ENCODE measurements around the gene CNOT3. TPM values are rescaled to one million over a fixed set of nuclear protein-coding genes. Genes with fewer than 3 reads are reported as not detected.
A peak's percentile ranks its signal among the peaks of the same experiment; 100 is the strongest.

CNOT3 gene
- total and polyA plus RNA-seq, 2 experiments from 2014 or later: 39.7 to 47.0 TPM

DNA sequence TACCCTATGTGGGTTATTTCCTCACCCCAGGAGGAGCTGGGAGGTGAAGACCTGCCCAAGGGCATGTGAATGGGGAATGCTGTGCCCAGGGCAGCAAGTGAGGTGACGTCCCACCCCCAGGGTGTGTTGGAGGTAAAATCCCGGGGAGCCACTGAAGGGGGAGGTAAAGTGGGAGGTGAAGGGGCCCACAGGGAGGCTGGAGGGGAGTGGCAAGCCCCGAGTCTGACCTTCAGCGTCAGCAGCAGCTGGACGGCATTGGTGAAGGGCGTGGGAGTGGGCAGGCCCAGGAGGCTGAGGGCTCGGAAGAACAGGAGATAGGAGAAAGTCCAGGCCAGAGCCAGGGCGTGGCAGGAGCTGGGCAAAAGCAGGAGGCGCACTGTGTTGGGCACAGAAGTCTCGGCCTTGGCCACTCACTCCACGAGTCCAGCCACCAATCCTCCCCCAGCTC, 49.4 kb downstream of the CNOT3 start:
- peaks cover 36% of the 10 kb centered on the region for H3K36me3 Mint-ChIP-seq (ENCODE audit: low read depth)
- peaks cover 6% of the 10 kb centered on the region; the same call in 1 of the 2 replicates for H3F3A ChIP-seq (replicated peaks; ENCODE audit: low read depth)
- H3K4me3 ChIP-seq: no peak overlapping the region
- H3K4me3 Mint-ChIP-seq: peak overlapping the region; percentile 88
- peaks cover 27% of the 10 kb centered on the region for H3K79me2 ChIP-seq (replicated peaks; ENCODE audit: insufficient read depth)
- no peaks in the 10 kb centered on the region; the same call in 2 of the 3 replicates for H3K9me3 Mint-ChIP-seq
- DNase-seq (ENCODE audit: low spot score): no peak
- H3K27me3 Mint-ChIP-seq (ENCODE audit: insufficient read depth, low read depth, poor library complexity): peaks cover 17% of the 10 kb centered on the region
- no peaks in the 10 kb centered on the region for H3K9me2 ChIP-seq (ENCODE audit: insufficient read depth)
- H3K36me3 ChIP-seq (ENCODE audit: insufficient read depth): no peaks in the 10 kb centered on the region; the same call in 1 of the 2 replicates
- no peak for TF ChIP-seq ZNF331 (CRISPR knock-in tag; IDR thresholded peaks at IDR 0.05; ENCODE audit: low read depth)
- no peak for TF ChIP-seq JUNB (IDR thresholded peaks at IDR 0.05; ENCODE audit: unreplicated experiment)
- TF ChIP-seq, protein P1, sequence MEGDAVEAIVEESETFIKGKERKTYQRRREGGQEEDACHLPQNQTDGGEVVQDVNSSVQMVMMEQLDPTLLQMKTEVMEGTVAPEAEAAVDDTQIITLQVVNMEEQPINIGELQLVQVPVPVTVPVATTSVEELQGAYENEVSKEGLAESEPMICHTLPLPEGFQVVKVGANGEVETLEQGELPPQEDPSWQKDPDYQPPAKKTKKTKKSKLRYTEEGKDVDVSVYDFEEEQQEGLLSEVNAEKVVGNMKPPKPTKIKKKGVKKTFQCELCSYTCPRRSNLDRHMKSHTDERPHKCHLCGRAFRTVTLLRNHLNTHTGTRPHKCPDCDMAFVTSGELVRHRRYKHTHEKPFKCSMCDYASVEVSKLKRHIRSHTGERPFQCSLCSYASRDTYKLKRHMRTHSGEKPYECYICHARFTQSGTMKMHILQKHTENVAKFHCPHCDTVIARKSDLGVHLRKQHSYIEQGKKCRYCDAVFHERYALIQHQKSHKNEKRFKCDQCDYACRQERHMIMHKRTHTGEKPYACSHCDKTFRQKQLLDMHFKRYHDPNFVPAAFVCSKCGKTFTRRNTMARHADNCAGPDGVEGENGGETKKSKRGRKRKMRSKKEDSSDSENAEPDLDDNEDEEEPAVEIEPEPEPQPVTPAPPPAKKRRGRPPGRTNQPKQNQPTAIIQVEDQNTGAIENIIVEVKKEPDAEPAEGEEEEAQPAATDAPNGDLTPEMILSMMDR (conservative IDR thresholded peaks at IDR 0.05; ENCODE audit: low read depth in 2 of 2): no peak
- TF ChIP-seq STAT1 (IDR thresholded peaks at IDR 0.05; ENCODE audit: unreplicated experiment): no peak
- TF ChIP-seq, protein P2, sequence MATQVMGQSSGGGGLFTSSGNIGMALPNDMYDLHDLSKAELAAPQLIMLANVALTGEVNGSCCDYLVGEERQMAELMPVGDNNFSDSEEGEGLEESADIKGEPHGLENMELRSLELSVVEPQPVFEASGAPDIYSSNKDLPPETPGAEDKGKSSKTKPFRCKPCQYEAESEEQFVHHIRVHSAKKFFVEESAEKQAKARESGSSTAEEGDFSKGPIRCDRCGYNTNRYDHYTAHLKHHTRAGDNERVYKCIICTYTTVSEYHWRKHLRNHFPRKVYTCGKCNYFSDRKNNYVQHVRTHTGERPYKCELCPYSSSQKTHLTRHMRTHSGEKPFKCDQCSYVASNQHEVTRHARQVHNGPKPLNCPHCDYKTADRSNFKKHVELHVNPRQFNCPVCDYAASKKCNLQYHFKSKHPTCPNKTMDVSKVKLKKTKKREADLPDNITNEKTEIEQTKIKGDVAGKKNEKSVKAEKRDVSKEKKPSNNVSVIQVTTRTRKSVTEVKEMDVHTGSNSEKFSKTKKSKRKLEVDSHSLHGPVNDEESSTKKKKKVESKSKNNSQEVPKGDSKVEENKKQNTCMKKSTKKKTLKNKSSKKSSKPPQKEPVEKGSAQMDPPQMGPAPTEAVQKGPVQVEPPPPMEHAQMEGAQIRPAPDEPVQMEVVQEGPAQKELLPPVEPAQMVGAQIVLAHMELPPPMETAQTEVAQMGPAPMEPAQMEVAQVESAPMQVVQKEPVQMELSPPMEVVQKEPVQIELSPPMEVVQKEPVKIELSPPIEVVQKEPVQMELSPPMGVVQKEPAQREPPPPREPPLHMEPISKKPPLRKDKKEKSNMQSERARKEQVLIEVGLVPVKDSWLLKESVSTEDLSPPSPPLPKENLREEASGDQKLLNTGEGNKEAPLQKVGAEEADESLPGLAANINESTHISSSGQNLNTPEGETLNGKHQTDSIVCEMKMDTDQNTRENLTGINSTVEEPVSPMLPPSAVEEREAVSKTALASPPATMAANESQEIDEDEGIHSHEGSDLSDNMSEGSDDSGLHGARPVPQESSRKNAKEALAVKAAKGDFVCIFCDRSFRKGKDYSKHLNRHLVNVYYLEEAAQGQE (IDR thresholded peaks at IDR 0.05; ENCODE audit: unreplicated experiment): no peak
- TF ChIP-seq, protein P3, sequence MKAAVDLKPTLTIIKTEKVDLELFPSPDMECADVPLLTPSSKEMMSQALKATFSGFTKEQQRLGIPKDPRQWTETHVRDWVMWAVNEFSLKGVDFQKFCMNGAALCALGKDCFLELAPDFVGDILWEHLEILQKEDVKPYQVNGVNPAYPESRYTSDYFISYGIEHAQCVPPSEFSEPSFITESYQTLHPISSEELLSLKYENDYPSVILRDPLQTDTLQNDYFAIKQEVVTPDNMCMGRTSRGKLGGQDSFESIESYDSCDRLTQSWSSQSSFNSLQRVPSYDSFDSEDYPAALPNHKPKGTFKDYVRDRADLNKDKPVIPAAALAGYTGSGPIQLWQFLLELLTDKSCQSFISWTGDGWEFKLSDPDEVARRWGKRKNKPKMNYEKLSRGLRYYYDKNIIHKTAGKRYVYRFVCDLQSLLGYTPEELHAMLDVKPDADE (IDR thresholded peaks at IDR 0.05): no peak
- TF ChIP-seq NANOG (IDR thresholded peaks at IDR 0.05; ENCODE audit: borderline replicate concordance): no peak
- TF ChIP-seq EZH2phosphoT487 (IDR thresholded peaks at IDR 0.05; ENCODE audit: unreplicated experiment): no peak
- TF ChIP-seq, protein P4, sequence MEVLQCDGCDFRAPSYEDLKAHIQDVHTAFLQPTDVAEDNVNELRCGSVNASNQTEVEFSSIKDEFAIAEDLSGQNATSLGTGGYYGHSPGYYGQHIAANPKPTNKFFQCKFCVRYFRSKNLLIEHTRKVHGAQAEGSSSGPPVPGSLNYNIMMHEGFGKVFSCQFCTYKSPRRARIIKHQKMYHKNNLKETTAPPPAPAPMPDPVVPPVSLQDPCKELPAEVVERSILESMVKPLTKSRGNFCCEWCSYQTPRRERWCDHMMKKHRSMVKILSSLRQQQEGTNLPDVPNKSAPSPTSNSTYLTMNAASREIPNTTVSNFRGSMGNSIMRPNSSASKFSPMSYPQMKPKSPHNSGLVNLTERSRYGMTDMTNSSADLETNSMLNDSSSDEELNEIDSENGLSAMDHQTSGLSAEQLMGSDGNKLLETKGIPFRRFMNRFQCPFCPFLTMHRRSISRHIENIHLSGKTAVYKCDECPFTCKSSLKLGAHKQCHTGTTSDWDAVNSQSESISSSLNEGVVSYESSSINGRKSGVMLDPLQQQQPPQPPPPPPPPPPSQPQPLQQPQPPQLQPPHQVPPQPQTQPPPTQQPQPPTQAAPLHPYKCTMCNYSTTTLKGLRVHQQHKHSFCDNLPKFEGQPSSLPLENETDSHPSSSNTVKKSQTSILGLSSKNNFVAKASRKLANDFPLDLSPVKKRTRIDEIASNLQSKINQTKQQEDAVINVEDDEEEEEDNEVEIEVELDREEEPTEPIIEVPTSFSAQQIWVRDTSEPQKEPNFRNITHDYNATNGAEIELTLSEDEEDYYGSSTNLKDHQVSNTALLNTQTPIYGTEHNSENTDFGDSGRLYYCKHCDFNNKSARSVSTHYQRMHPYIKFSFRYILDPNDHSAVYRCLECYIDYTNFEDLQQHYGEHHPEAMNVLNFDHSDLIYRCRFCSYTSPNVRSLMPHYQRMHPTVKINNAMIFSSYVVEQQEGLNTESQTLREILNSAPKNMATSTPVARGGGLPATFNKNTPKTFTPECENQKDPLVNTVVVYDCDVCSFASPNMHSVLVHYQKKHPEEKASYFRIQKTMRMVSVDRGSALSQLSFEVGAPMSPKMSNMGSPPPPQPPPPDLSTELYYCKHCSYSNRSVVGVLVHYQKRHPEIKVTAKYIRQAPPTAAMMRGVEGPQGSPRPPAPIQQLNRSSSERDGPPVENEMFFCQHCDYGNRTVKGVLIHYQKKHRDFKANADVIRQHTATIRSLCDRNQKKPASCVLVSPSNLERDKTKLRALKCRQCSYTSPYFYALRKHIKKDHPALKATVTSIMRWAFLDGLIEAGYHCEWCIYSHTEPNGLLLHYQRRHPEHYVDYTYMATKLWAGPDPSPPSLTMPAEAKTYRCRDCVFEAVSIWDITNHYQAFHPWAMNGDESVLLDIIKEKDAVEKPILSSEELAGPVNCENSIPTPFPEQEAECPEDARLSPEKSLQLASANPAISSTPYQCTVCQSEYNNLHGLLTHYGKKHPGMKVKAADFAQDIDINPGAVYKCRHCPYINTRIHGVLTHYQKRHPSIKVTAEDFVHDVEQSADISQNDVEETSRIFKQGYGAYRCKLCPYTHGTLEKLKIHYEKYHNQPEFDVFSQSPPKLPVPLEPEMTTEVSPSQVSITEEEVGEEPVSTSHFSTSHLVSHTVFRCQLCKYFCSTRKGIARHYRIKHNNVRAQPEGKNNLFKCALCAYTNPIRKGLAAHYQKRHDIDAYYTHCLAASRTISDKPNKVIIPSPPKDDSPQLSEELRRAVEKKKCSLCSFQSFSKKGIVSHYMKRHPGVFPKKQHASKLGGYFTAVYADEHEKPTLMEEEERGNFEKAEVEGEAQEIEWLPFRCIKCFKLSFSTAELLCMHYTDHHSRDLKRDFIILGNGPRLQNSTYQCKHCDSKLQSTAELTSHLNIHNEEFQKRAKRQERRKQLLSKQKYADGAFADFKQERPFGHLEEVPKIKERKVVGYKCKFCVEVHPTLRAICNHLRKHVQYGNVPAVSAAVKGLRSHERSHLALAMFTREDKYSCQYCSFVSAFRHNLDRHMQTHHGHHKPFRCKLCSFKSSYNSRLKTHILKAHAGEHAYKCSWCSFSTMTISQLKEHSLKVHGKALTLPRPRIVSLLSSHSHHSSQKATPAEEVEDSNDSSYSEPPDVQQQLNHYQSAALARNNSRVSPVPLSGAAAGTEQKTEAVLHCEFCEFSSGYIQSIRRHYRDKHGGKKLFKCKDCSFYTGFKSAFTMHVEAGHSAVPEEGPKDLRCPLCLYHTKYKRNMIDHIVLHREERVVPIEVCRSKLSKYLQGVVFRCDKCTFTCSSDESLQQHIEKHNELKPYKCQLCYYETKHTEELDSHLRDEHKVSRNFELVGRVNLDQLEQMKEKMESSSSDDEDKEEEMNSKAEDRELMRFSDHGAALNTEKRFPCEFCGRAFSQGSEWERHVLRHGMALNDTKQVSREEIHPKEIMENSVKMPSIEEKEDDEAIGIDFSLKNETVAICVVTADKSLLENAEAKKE (CRISPR knock-in tag; IDR thresholded peaks at IDR 0.05): no peak
- no peak for TF ChIP-seq CREB1 (CRISPR knock-in tag; IDR thresholded peaks at IDR 0.05; ENCODE audit: low read depth)
- no peak for TF ChIP-seq EZH2 (IDR thresholded peaks at IDR 0.05; ENCODE audit: low read depth, unreplicated experiment)
- H3K27ac ChIP-seq (ENCODE audit: low read depth): no peak overlapping the region
- peaks cover 9% of the 10 kb centered on the region for H4K20me1 ChIP-seq (replicated peaks; ENCODE audit: insufficient read depth)
- H3K4me2 ChIP-seq: no peak overlapping the region
- ATAC-seq: no peak
- H3K27me3 ChIP-seq (ENCODE audit: insufficient read depth): no peaks in the 10 kb centered on the region
- H3K4me1 ChIP-seq (ENCODE audit: insufficient read depth): peaks cover under 1% of the 10 kb centered on the region; the same call in 1 of the 2 replicates
- H3K4me1 Mint-ChIP-seq: peaks cover 17% of the 10 kb centered on the region
- peak overlapping the region; percentile 50; the same call in 1 of the 2 replicates for H3K27ac Mint-ChIP-seq
- H2AFZ ChIP-seq: no peak overlapping the region
